H1 (cell line): ENCODE data around the gene RFX2. TPM values are rescaled to one million over a fixed set of nuclear protein-coding genes. Genes with fewer than 3 reads are reported as not detected.

ENCODE experiments used
- CTCF ChIA-PET: fragments of 300-600 bp; sonication (Branson Sonifier 250); formaldehyde crosslinking; loops from one replicate; lab custom pipeline; 2021; ENCODE audit not compliant: partially characterized antibody; lab: Charles Lee
- POLR2A ChIA-PET: fragments of 300-600 bp; sonication (Branson Sonifier 250); formaldehyde crosslinking; loops from one replicate; lab custom pipeline; 2021; ENCODE audit warnings: inconsistent platforms; ENCODE audit not compliant: partially characterized antibody; lab: Charles Lee
- DNase-seq, 2 experiments: peaks; one replicate each; pipeline versions ENCODE4 v3.0.0 to v3.0.0-alpha.2; 2010 to 2022; ENCODE audit warnings: low spot score in 2 of 2, low read depth in 1 of 2, mixed read lengths in 1 of 2
- FAIRE-seq: peaks from 2 replicates; lab custom pipeline; 2011; peaks lifted over from hg19 to GRCh38; lab: Jason Lieb, UNC
- H2AFZ ChIP-seq: 2 replicates; pipeline ENCODE4 v1.8.1; 2012; ENCODE audit warnings: low read length, inconsistent platforms
- H2AK5ac ChIP-seq: 2 replicates; pipeline ENCODE4 v1.6.1; 2013; ENCODE audit warnings: low read depth, low read length
- H2BK120ac ChIP-seq: replicated peaks from 2 replicates; pipeline ENCODE3; 2013; ENCODE audit warnings: low read depth, low read length, inconsistent platforms
- H2BK12ac ChIP-seq: 2 replicates; pipeline ENCODE4 v1.6.1; 2013; ENCODE audit warnings: low read depth, low read length
- H2BK15ac ChIP-seq: 2 replicates; pipeline ENCODE4 v1.6.1; 2013; ENCODE audit warnings: low read length
- H2BK20ac ChIP-seq: 2 replicates; pipeline ENCODE4 v1.6.1; 2013; ENCODE audit warnings: low read length
- H2BK5ac ChIP-seq: 2 replicates; pipeline ENCODE4 v1.6.1; 2013; ENCODE audit warnings: low read depth, low read length
- H3K14ac ChIP-seq: 2 replicates; pipeline ENCODE4 v1.6.1; 2013; ENCODE audit warnings: inconsistent platforms; ENCODE audit not compliant: insufficient read length
- H3K18ac ChIP-seq: 2 replicates; pipeline ENCODE4 v1.6.1; 2013; ENCODE audit warnings: low read length; ENCODE audit errors: extremely low read depth
- H3K23ac ChIP-seq: 2 replicates; pipeline ENCODE4 v1.6.1; 2013; ENCODE audit warnings: inconsistent platforms; ENCODE audit not compliant: insufficient read length
- H3K23me2 ChIP-seq: 2 replicates; pipeline ENCODE4 v1.6.1; 2013; ENCODE audit warnings: low read depth, low read length
- H3K27ac ChIP-seq: 2 replicates; pipeline ENCODE4 v1.6.1; 2011; ENCODE audit warnings: low read depth, low read length, inconsistent platforms
- H3K27me3 ChIP-seq, 4 experiments: replicated peaks in 1 of 4; 1 replicate in 1 of 4; 2 replicates in 3 of 4; pipeline versions ENCODE4 v1.6.1 to v1.8.1; 2011 to 2013; ENCODE audit warnings: low read length in 3 of 4, mild to moderate bottlenecking in 3 of 4, inconsistent platforms in 2 of 4, mixed read lengths in 2 of 4, moderate library complexity in 1 of 4; ENCODE audit not compliant: control insufficient read depth in 3 of 4, insufficient read depth in 3 of 4; ENCODE audit errors: extremely low read depth in 1 of 4
- H3K36me3 ChIP-seq, 4 experiments: 2 replicates each; pipeline versions ENCODE4 v1.6.1 to v1.8.1; 2011 to 2013; ENCODE audit warnings: mild to moderate bottlenecking in 4 of 4, low read length in 3 of 4, moderate library complexity in 2 of 4, control low read depth in 1 of 4, inconsistent platforms in 1 of 4; ENCODE audit not compliant: insufficient read depth in 4 of 4, control insufficient read depth in 2 of 4
- H3K4ac ChIP-seq: replicated peaks from 2 replicates; pipeline ENCODE3; 2013; ENCODE audit warnings: low read length, low read depth, mixed read lengths, inconsistent platforms; ENCODE audit not compliant: insufficient read length
- H3K4me1 ChIP-seq, 4 experiments: replicated peaks in 1 of 4; 1 replicate in 1 of 4; 2 replicates in 3 of 4; pipeline versions ENCODE4 v1.6.1 to v1.8.1; 2011 to 2013; ENCODE audit warnings: low read length in 3 of 4, inconsistent platforms in 2 of 4, mixed read lengths in 1 of 4; ENCODE audit not compliant: insufficient read depth in 4 of 4, control insufficient read depth in 3 of 4
- H3K4me2 ChIP-seq, 2 experiments: 2 replicates each; pipeline versions ENCODE4 v1.6.1 to v1.8.1; 2011 to 2013; ENCODE audit warnings: low read depth in 2 of 2, low read length in 2 of 2, control low read depth in 1 of 2, inconsistent platforms in 1 of 2, mild to moderate bottlenecking in 1 of 2; ENCODE audit not compliant: insufficient read depth in 1 of 2
- H3K4me3 ChIP-seq, 4 experiments: fragments of 200-600, 300-600 bp in 1 of 4; sonication (generic), shearing (Covaris generic), sonication (Bioruptor Twin) in 1 of 4; 2 replicates each; pipeline versions ENCODE4 v1.5.1 to v1.8.1; 2011 to 2016; ENCODE audit warnings: low read length in 4 of 4, low read depth in 3 of 4, control low read depth in 2 of 4, inconsistent platforms in 2 of 4, mild to moderate bottlenecking in 2 of 4, mixed read lengths in 1 of 4, moderate library complexity in 1 of 4; ENCODE audit not compliant: insufficient read depth in 2 of 4; ENCODE audit errors: extremely low read depth in 1 of 4
- H3K56ac ChIP-seq: replicated peaks from 2 replicates; pipeline ENCODE3; 2013; ENCODE audit warnings: low read depth, mild to moderate bottlenecking, mixed read lengths, low read length, inconsistent platforms; ENCODE audit not compliant: insufficient read length
- H3K79me1 ChIP-seq: 2 replicates; pipeline ENCODE4 v1.6.1; 2013; ENCODE audit warnings: low read depth, low read length, control low read depth
- H3K79me2 ChIP-seq, 2 experiments: 2 replicates each; pipeline versions ENCODE4 v1.6.1 to v1.8.1; 2012 to 2013; ENCODE audit warnings: low read length in 2 of 2, mild to moderate bottlenecking in 2 of 2, inconsistent platforms in 1 of 2; ENCODE audit not compliant: insufficient read depth in 2 of 2, control insufficient read depth in 1 of 2
- H3K9ac ChIP-seq, 4 experiments: replicated peaks in 1 of 4; 1 replicate in 1 of 4; 2 replicates in 3 of 4; pipeline versions ENCODE4 v1.6.1 to v1.8.1; 2011 to 2013; ENCODE audit warnings: low read depth in 3 of 4, low read length in 3 of 4, control low read depth in 2 of 4, mild to moderate bottlenecking in 2 of 4, moderate library complexity in 2 of 4, inconsistent platforms in 1 of 4; ENCODE audit errors: extremely low read depth in 1 of 4
- H3K9me3 ChIP-seq, 2 experiments: 2 replicates each; pipeline versions ENCODE4 v1.6.1 to v1.8.1; 2012 to 2013; ENCODE audit warnings: mild to moderate bottlenecking in 2 of 2, moderate library complexity in 2 of 2, control low read depth in 1 of 2, inconsistent platforms in 1 of 2, low read depth in 1 of 2, low read length in 1 of 2, mixed read lengths in 1 of 2; ENCODE audit not compliant: insufficient read depth in 2 of 2
- H4K20me1 ChIP-seq, 2 experiments: replicated peaks in 1 of 2; 2 replicates each; pipeline versions ENCODE3 to v1.8.1; 2011 to 2013; ENCODE audit warnings: inconsistent platforms in 2 of 2, low read length in 2 of 2, mild to moderate bottlenecking in 1 of 2; ENCODE audit not compliant: insufficient read depth in 2 of 2, control insufficient read depth in 1 of 2
- H4K5ac ChIP-seq: 2 replicates; pipeline ENCODE4 v1.6.1; 2013; ENCODE audit warnings: low read length, low read depth, mixed read lengths, inconsistent platforms; ENCODE audit not compliant: insufficient read length
- H4K8ac ChIP-seq: 2 replicates; pipeline ENCODE4 v1.8.0; 2013; ENCODE audit warnings: mild to moderate bottlenecking, moderate library complexity, low read length, inconsistent platforms; ENCODE audit not compliant: insufficient read depth; ENCODE audit errors: extremely low read depth
- H4K91ac ChIP-seq: replicated peaks from 2 replicates; pipeline ENCODE3; 2013; ENCODE audit warnings: low read length, mixed read lengths, inconsistent platforms; ENCODE audit not compliant: insufficient read length
- BCL11A ChIP-seq, 2 experiments: IDR thresholded peaks; one replicate each; pipeline ENCODE4 v1.6.1; 2011; ENCODE audit warnings: low read depth in 2 of 2, low read length in 2 of 2, mild to moderate bottlenecking in 2 of 2
- EGR1 ChIP-seq: IDR thresholded peaks from 2 replicates; pipeline ENCODE4 v1.6.1; 2011; ENCODE audit warnings: low read depth, low read length, borderline replicate concordance
- EP300 ChIP-seq, 2 experiments: IDR thresholded peaks; 1 replicate in 1 of 2; 2 replicates in 1 of 2; pipeline ENCODE4 v1.6.1; 2011 to 2012; ENCODE audit warnings: low read depth in 2 of 2, low read length in 2 of 2, mild to moderate bottlenecking in 2 of 2, borderline replicate concordance in 1 of 2, inconsistent platforms in 1 of 2, moderate library complexity in 1 of 2
- SIX5 ChIP-seq: IDR thresholded peaks from 2 replicates; pipeline ENCODE4 v1.6.1; 2011; ENCODE audit warnings: mild to moderate bottlenecking, low read depth, low read length
- WGBS, 2 experiments: shearing (Covaris generic) in 1 of 2; methylation state at CpG; one replicate each; pipeline versions ENCODE4 v1.1.6 to v1.1.7; 2013 to 2015; ENCODE audit warnings: low lambda C conversion rate in 2 of 2, mixed read lengths in 2 of 2, inconsistent platforms in 1 of 2, low coverage in 1 of 2, missing lambda C conversion rate in 1 of 2; ENCODE audit not compliant: insufficient replicate concordance in 2 of 2, insufficient coverage in 1 of 2, insufficient read length in 1 of 2; ENCODE audit errors: extremely low coverage in 1 of 2, missing lambda C conversion rate in 1 of 2; 5-methylcytosine and 5-hydroxymethylcytosine counted together
- polyA plus RNA-seq, 7 experiments: library from polyadenylated mRNA; depleted of rRNA in 3 of 7; stranded (reverse) in 5 of 7; unstranded in 2 of 7; fragments of >200 nt in 5 of 7; fragments of 200-250 nt in 2 of 7; gene quantifications; 1 replicate in 5 of 7; 2 replicates in 1 of 7; 4 replicates in 1 of 7; pipeline versions ENCODE4 v1.2.1 to v1.2.3, GENCODE V29; 2011 to 2013; ENCODE audit warnings: missing spikeins in 2 of 7, mixed read lengths in 2 of 7
- total RNA-seq: library from RNA; stranded (reverse); fragmentation: NEBNext Ultra II Directional; extraction: Animal tissue kit (Norgen Biotek cat#: 25700); gene quantifications from 2 replicates; pipeline ENCODE4 v1.2.1, GENCODE V29; 2021
- TF ChIP-seq, protein P1 (sequence below): IDR thresholded peaks from 2 replicates; pipeline ENCODE4 v1.6.1; 2012; ENCODE audit warnings: inconsistent platforms

Gene RFX2
- total and polyA plus RNA-seq, 2 of the 8 experiments (the other 6 are each of a cell fraction or from before 2014, with no cell fraction given): 4.8 to 5.3 TPM

DNA sequence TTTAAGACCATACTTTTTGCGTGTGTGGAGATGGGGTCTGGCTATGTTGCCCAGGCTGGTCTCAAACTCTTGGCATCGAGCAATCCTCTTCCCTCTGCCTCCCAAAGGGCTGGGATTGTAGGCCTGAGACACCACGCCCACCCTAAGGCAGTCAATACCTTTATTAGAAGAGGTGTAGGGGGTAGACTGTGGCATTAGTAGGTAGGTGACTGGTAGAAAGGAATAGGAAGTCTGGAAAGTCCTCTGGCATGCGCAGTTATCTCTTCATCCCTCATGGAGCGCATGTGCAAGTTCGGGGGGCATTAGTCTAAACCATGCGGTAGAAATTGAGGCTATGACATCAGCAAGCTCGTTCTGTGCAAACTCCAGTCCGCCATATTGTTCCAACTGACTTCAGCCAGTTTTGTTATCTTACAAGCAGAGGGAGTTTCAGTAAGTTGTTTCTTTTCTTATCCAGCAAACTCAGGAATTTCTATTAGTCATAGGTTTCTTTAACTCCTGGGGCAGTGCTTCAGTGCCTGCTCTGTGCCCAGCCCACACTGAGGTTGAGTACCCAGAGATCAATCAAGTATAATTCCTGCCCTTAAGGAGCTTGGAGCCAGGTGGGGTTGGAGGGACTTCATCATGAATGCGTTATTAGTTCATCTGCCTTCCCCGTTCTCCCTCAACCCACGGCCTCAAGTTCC lies 125.1 kb downstream of the RFX2 start:
- H2BK120ac ChIP-seq: no peak overlapping the region
- H3K79me2 ChIP-seq: no peaks in the 10 kb centered on the region
- H3K27ac ChIP-seq: no peak overlapping the region
- H2BK5ac ChIP-seq: no peak overlapping the region
- H3K4me1 ChIP-seq: peaks cover 0 to 5% (median 0%) of the 10 kb centered on the region in 4 experiments; a peak in 3 of 7 replicates
- FAIRE-seq (no peak), DNase-seq (no peak)
- H3K27me3 ChIP-seq: no peaks in the 10 kb centered on the region; a peak in 2 of 7 replicates
- ChIA-PET POLR2A (interaction anchor here (0.8 kb wide), 1 partner anchor 15 kb away, joined by 4 read pairs; no protein-coding TSS in a partner anchor), CTCF (interaction anchor here (0.6 to 13.2 kb wide), 12 partner anchors 17 to 533 kb away, joined by 3 to 306 read pairs (median 4); partner anchors contain the start of gene NRTN)
- no peaks in the 10 kb centered on the region for H3K9me3 ChIP-seq
- H4K20me1 ChIP-seq: no peaks in the 10 kb centered on the region
- no peak overlapping the region for H2BK15ac ChIP-seq
- no peak overlapping the region for H3K4ac ChIP-seq
- no peak overlapping the region for H3K23ac ChIP-seq
- no peak overlapping the region for H2AK5ac ChIP-seq
- H3K4me2 ChIP-seq: no peak overlapping the region
- no peak overlapping the region for H3K4me3 ChIP-seq
- no peak overlapping the region for H3K56ac ChIP-seq
- no peak overlapping the region for H2BK12ac ChIP-seq
- H3K18ac ChIP-seq: no peak overlapping the region
- no peak overlapping the region for H4K5ac ChIP-seq
- no peaks in the 10 kb centered on the region for H3K36me3 ChIP-seq
- H2AFZ ChIP-seq: no peak overlapping the region
- WGBS, 2 experiments: 87% methylated on average over 12 of the region's 12 CpGs; no CpG with 5 or more reads in 1 of the 2 experiments
- no peak overlapping the region for H3K14ac ChIP-seq
- H3K23me2 ChIP-seq: no peaks in the 10 kb centered on the region
- no peak overlapping the region for H2BK20ac ChIP-seq
- H3K9ac ChIP-seq: no peak overlapping the region
- no peaks in the 10 kb centered on the region for H3K79me1 ChIP-seq
- H4K8ac ChIP-seq: no peak overlapping the region
- no peak overlapping the region for H4K91ac ChIP-seq
- TF ChIP-seq BCL11A (IDR thresholded peaks at IDR 0.05; ENCODE audit: low read depth in 2 of 2, low read length in 2 of 2) (no peak), EP300 (IDR thresholded peaks at IDR 0.05; ENCODE audit: borderline replicate concordance in 1 of 2, low read depth in 2 of 2, low read length in 2 of 2) (no peak), SIX5 (no peak), EGR1 (no peak)
- TF ChIP-seq, protein P1, sequence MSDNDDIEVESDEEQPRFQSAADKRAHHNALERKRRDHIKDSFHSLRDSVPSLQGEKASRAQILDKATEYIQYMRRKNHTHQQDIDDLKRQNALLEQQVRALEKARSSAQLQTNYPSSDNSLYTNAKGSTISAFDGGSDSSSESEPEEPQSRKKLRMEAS: no peak
